SK-N-SH (cell line): ENCODE data around the gene BHMT. TPM values are rescaled to one million over a fixed set of nuclear protein-coding genes. Genes with fewer than 3 reads are reported as not detected.

Source experiments
- CTCF ChIA-PET: fragments of 300-600, 350-600 bp; formaldehyde crosslinking; extraction: SDS; loops from one replicate; lab custom pipeline; 2021; lab: Yijun Ruan, JAX
- POLR2A ChIA-PET: fragments of 350-600 bp; sonication (Branson Sonifier 250); formaldehyde crosslinking; extraction: SDS; loops from one replicate; lab custom pipeline; 2020; ENCODE audit warnings: antibody characterized with exemption, inconsistent platforms; lab: Yijun Ruan, JAX
- DNase-seq: peaks from one replicate; pipeline ENCODE4 v3.0.0; 2012
- H2AFZ ChIP-seq: fragments of 200-600 bp; sonication (generic); 2 replicates; pipeline ENCODE4 v1.8.1; 2016; ENCODE audit warnings: antibody characterized with exemption, mild to moderate bottlenecking, low read depth
- H3F3A ChIP-seq: fragments of 200-600 bp; sonication (generic); replicated peaks from 2 replicates; pipeline ENCODE3; 2016; ENCODE audit warnings: antibody characterized with exemption, mild to moderate bottlenecking; ENCODE audit not compliant: insufficient read depth
- H3K27ac ChIP-seq, 2 experiments: fragments of 200-500 bp in 1 of 2; fragments of 200-600 bp in 1 of 2; sonication (Bioruptor generic) in 1 of 2; sonication (generic), shearing (Covaris generic) in 1 of 2; 2 replicates each; pipeline versions ENCODE4 v1.5.1 to v1.6.1; 2014 to 2016; ENCODE audit warnings: low read depth in 2 of 2, inconsistent platforms in 1 of 2, low read length in 1 of 2, mild to moderate bottlenecking in 1 of 2, mixed read lengths in 1 of 2
- H3K27me3 ChIP-seq: fragments of 200-600 bp; sonication (generic), shearing (Covaris generic); 2 replicates; pipeline ENCODE4 v1.6.1; 2016; ENCODE audit warnings: mixed run types; ENCODE audit not compliant: insufficient read depth
- H3K36me3 ChIP-seq, 2 experiments: fragments of 200-500 bp in 1 of 2; fragments of 200-600 bp in 1 of 2; sonication (Bioruptor generic) in 1 of 2; sonication (generic) in 1 of 2; replicated peaks in 1 of 2; 2 replicates each; pipeline versions ENCODE3 to v1.5.1; 2014 to 2016; ENCODE audit warnings: low read length in 1 of 2, mild to moderate bottlenecking in 1 of 2; ENCODE audit not compliant: insufficient read depth in 2 of 2, control insufficient read depth in 1 of 2
- H3K4me1 ChIP-seq, 2 experiments: fragments of 200-500 bp in 1 of 2; fragments of 200-600 bp in 1 of 2; sonication (Bioruptor generic) in 1 of 2; sonication (generic), shearing (Covaris generic) in 1 of 2; 2 replicates each; pipeline versions ENCODE4 v1.5.1 to v1.6.1; 2014 to 2016; ENCODE audit warnings: low read depth in 1 of 2, low read length in 1 of 2, mixed run types in 1 of 2; ENCODE audit not compliant: insufficient read depth in 2 of 2, control insufficient read depth in 1 of 2
- H3K4me2 ChIP-seq: fragments of 200-600 bp; sonication (generic), shearing (Covaris generic); 2 replicates; pipeline ENCODE4 v1.6.1; 2017; ENCODE audit warnings: mixed run types
- H3K4me3 ChIP-seq, 2 experiments: fragments of 200-500 bp in 1 of 2; fragments of 200-600 bp in 1 of 2; sonication (Bioruptor generic) in 1 of 2; sonication (generic), shearing (Covaris generic) in 1 of 2; 2 replicates each; pipeline versions ENCODE4 v1.5.1 to v1.8.1; 2014 to 2016; ENCODE audit warnings: low read depth in 2 of 2, inconsistent platforms in 1 of 2, low read length in 1 of 2, mild to moderate bottlenecking in 1 of 2, mixed read lengths in 1 of 2, moderate library complexity in 1 of 2
- H3K79me2 ChIP-seq: fragments of 200-600 bp; sonication (generic); 2 replicates; pipeline ENCODE4 v1.8.1; 2017; ENCODE audit warnings: mild to moderate bottlenecking; ENCODE audit not compliant: insufficient read depth
- H3K9ac ChIP-seq: fragments of 200-600 bp; sonication (generic); 2 replicates; pipeline ENCODE4 v1.6.1; 2017; ENCODE audit warnings: mixed run types
- H3K9me2 ChIP-seq: fragments of 200-600 bp; sonication (generic); 2 replicates; pipeline ENCODE4 v1.6.1; 2017; ENCODE audit warnings: mixed run types
- H3K9me3 ChIP-seq: fragments of 200-600 bp; sonication (generic); 2 replicates; pipeline ENCODE4 v1.6.1; 2017; ENCODE audit warnings: mixed run types, mild to moderate bottlenecking, moderate library complexity
- H4K20me1 ChIP-seq: fragments of 200-600 bp; sonication (generic); 2 replicates; pipeline ENCODE4 v1.6.1; 2017; ENCODE audit warnings: mild to moderate bottlenecking, mixed run types; ENCODE audit not compliant: insufficient read depth
- ELF1 ChIP-seq: IDR thresholded peaks from 2 replicates; pipeline ENCODE4 v1.4.0; 2012
- EP300 ChIP-seq, 2 experiments: IDR thresholded peaks; 2 replicates each; pipeline versions ENCODE4 v1.4.0 to v1.6.1; 2012; ENCODE audit warnings: borderline replicate concordance in 1 of 2, low read depth in 1 of 2, low read length in 1 of 2
- EZH2phosphoT487 ChIP-seq: fragments of 200-600 bp; sonication (generic); IDR thresholded peaks from 2 replicates; pipeline ENCODE4 v1.6.1; 2017; ENCODE audit warnings: low read depth, mixed run types, mild to moderate bottlenecking, antibody characterized with exemption, moderate library complexity, borderline replicate concordance
- FOXJ3 ChIP-seq: sonication (generic); formaldehyde crosslinking; IDR thresholded peaks from 2 replicates; pipeline ENCODE4 v1.5.1; 2020; ENCODE audit warnings: mild to moderate bottlenecking, missing genetic modification reagents
- GABPA ChIP-seq: IDR thresholded peaks from 2 replicates; pipeline ENCODE4 v1.4.0; 2012; ENCODE audit warnings: low read depth, mild to moderate bottlenecking
- GATA2 ChIP-seq: sonication (generic); formaldehyde crosslinking; IDR thresholded peaks from 2 replicates; pipeline ENCODE4 v1.5.0; 2020; ENCODE audit warnings: mild to moderate bottlenecking, missing genetic modification reagents
- MEF2A ChIP-seq: IDR thresholded peaks from 2 replicates; pipeline ENCODE4 v1.4.0; 2012; ENCODE audit warnings: low read depth, borderline replicate concordance
- MXI1 ChIP-seq: IDR thresholded peaks from 2 replicates; pipeline ENCODE4 v1.6.1; 2012; ENCODE audit warnings: mild to moderate bottlenecking, low read depth, low read length, improper control_type of control experiment
- NRF1 ChIP-seq: IDR thresholded peaks from 2 replicates; pipeline ENCODE4 v1.6.1; 2012; ENCODE audit warnings: low read depth, mild to moderate bottlenecking, low read length
- RAD21 ChIP-seq: IDR thresholded peaks from 2 replicates; pipeline ENCODE4 v1.6.1; 2012; ENCODE audit warnings: mild to moderate bottlenecking, low read length
- SIN3A ChIP-seq: IDR thresholded peaks from 2 replicates; pipeline ENCODE4 v1.6.1; 2012; ENCODE audit warnings: low read depth, mild to moderate bottlenecking, low read length, moderate library complexity, borderline replicate concordance
- SMC3 ChIP-seq: IDR thresholded peaks from 2 replicates; pipeline ENCODE4 v1.6.1; 2012; ENCODE audit warnings: low read depth, low read length, improper control_type of control experiment
- TAF1 ChIP-seq: IDR thresholded peaks from 2 replicates; pipeline ENCODE4 v1.6.1; 2012; ENCODE audit warnings: low read depth, mild to moderate bottlenecking, low read length, moderate library complexity, borderline replicate concordance
- TCF12 ChIP-seq: IDR thresholded peaks from 2 replicates; pipeline ENCODE4 v1.4.0; 2012
- YY1 ChIP-seq: IDR thresholded peaks from 2 replicates; pipeline ENCODE4 v1.4.0; 2012; ENCODE audit warnings: low read depth, mild to moderate bottlenecking
- WGBS: methylation state at CpG from one replicate; pipeline ENCODE4 v1.1.6; 2017; ENCODE audit warnings: low lambda C conversion rate; 5-methylcytosine and 5-hydroxymethylcytosine counted together
- polyA plus RNA-seq, 3 experiments: library from polyadenylated mRNA; depleted of rRNA; stranded (reverse); fragments of >200 nt; gene quantifications; 2 replicates each; pipeline ENCODE4 v1.2.3, GENCODE V29; 2012
- TF ChIP-seq, protein P1 (sequence below): IDR thresholded peaks from 2 replicates; pipeline ENCODE4; 2012
- TF ChIP-seq, protein P2 (sequence below): IDR thresholded peaks from 2 replicates; pipeline ENCODE4 v1.6.1; 2012; ENCODE audit warnings: mild to moderate bottlenecking, low read depth, low read length, moderate library complexity
- TF ChIP-seq, protein P3 (sequence below): fragments of 150-350 bp; IDR thresholded peaks from 2 replicates; pipeline ENCODE4 v1.6.1; 2017; ENCODE audit warnings: antibody characterized with exemption, low read length, low read depth, borderline replicate concordance
- TF ChIP-seq, protein P4 (sequence below): IDR thresholded peaks from 2 replicates; pipeline ENCODE4 v1.4.0; 2012; ENCODE audit warnings: low read depth, borderline replicate concordance
- TF ChIP-seq, protein P5 (sequence below): fragments of 200-600 bp; sonication (generic); IDR thresholded peaks from 2 replicates; pipeline ENCODE4 v1.6.1; 2017; ENCODE audit warnings: antibody characterized with exemption, mild to moderate bottlenecking, moderate library complexity

Gene BHMT
- polyA plus RNA-seq, 1 of the 3 experiments (the other 2 are of a cell fraction), result not detected

DNA sequence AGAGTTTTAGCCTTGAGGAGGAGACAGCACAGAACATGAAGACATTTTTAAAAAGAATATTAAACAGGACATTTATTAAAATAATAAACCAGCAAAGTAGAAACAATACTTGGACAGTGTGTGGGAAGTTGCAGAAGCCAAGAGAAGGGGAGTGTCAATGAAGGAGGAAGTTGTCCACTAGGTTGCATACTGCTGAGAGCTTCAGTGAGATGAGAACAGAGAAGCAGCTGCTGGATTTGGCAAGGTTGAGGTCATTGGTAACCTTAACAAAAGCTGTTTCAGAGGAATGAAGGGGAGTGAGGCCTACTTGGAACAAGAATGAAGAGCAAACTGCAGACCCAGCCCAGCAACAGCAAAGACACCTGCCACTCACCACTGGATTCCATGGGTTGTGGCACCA lies 11.4 kb downstream of the BHMT start (continued):
- TF ChIP-seq NRF1 (no peak), GABPA (no peak), SIN3A (no peak)
- TF ChIP-seq, protein P1, sequence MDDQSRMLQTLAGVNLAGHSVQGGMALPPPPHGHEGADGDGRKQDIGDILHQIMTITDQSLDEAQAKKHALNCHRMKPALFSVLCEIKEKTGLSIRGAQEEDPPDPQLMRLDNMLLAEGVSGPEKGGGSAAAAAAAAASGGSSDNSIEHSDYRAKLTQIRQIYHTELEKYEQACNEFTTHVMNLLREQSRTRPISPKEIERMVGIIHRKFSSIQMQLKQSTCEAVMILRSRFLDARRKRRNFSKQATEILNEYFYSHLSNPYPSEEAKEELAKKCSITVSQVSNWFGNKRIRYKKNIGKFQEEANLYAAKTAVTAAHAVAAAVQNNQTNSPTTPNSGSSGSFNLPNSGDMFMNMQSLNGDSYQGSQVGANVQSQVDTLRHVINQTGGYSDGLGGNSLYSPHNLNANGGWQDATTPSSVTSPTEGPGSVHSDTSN, result no peak

DNA sequence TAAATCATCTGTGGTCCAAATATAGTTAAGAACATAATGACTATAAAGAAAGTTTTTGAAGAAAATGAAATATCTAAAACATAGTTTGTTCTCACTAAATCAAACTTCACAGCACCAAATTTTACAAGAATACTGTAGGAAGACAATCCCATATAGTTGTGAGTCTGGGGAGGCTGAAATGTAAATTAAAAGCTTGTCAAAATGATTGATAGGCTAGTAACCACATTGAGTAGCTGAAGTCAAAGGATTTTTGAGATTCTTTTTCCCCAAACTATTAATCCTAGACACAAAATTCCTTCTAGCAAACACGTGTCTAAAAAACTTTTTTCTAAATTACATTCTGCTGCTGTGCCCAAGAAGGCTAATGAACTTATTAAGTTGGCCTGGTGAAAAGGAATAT lies 13.0 kb downstream of the BHMT start:
- ChIA-PET CTCF (interaction anchor here (1.3 to 6.6 kb wide), 4 partner anchors 8 to 104 kb away, joined by 3 to 42 read pairs (median 6); no protein-coding TSS in a partner anchor), POLR2A (no interaction called here)
- Histone ChIP-seq H3K27ac (no peak overlapping the region), H3K9me2 (no peaks in the 10 kb centered on the region), H3K4me3 (no peak overlapping the region), H4K20me1 (no peaks in the 10 kb centered on the region), H2AFZ (no peak overlapping the region), H3K27me3 (no peaks in the 10 kb centered on the region), H3K9ac (no peak overlapping the region), H3K36me3 (no peaks in the 10 kb centered on the region), H3K4me1 (no peaks in the 10 kb centered on the region), H3K4me2 (no peak overlapping the region), H3F3A (no peaks in the 10 kb centered on the region), H3K9me3 (no peaks in the 10 kb centered on the region), H3K79me2 (no peaks in the 10 kb centered on the region)
- TF ChIP-seq, protein P1, result no peak
- no peak for TF ChIP-seq EP300 (IDR thresholded peaks at IDR 0.05; ENCODE audit: borderline replicate concordance in 1 of 2, low read depth in 1 of 2, low read length in 1 of 2)
- TF ChIP-seq, protein P2, sequence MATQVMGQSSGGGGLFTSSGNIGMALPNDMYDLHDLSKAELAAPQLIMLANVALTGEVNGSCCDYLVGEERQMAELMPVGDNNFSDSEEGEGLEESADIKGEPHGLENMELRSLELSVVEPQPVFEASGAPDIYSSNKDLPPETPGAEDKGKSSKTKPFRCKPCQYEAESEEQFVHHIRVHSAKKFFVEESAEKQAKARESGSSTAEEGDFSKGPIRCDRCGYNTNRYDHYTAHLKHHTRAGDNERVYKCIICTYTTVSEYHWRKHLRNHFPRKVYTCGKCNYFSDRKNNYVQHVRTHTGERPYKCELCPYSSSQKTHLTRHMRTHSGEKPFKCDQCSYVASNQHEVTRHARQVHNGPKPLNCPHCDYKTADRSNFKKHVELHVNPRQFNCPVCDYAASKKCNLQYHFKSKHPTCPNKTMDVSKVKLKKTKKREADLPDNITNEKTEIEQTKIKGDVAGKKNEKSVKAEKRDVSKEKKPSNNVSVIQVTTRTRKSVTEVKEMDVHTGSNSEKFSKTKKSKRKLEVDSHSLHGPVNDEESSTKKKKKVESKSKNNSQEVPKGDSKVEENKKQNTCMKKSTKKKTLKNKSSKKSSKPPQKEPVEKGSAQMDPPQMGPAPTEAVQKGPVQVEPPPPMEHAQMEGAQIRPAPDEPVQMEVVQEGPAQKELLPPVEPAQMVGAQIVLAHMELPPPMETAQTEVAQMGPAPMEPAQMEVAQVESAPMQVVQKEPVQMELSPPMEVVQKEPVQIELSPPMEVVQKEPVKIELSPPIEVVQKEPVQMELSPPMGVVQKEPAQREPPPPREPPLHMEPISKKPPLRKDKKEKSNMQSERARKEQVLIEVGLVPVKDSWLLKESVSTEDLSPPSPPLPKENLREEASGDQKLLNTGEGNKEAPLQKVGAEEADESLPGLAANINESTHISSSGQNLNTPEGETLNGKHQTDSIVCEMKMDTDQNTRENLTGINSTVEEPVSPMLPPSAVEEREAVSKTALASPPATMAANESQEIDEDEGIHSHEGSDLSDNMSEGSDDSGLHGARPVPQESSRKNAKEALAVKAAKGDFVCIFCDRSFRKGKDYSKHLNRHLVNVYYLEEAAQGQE, result no peak
- no peak for TF ChIP-seq EZH2phosphoT487
- TF ChIP-seq, protein P3, sequence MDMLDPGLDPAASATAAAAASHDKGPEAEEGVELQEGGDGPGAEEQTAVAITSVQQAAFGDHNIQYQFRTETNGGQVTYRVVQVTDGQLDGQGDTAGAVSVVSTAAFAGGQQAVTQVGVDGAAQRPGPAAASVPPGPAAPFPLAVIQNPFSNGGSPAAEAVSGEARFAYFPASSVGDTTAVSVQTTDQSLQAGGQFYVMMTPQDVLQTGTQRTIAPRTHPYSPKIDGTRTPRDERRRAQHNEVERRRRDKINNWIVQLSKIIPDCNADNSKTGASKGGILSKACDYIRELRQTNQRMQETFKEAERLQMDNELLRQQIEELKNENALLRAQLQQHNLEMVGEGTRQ, result no peak
- TF ChIP-seq TCF12, result no peak
- TF ChIP-seq YY1, result no peak
- TF ChIP-seq GATA2 (CRISPR knock-in tag), result no peak
- TF ChIP-seq FOXJ3 (CRISPR knock-in tag), result no peak
- no peak for TF ChIP-seq MXI1
- no peak for TF ChIP-seq ELF1
- TF ChIP-seq TAF1, result no peak
- TF ChIP-seq SMC3, result no peak
- TF ChIP-seq RAD21, result no peak
- TF ChIP-seq, protein P4, sequence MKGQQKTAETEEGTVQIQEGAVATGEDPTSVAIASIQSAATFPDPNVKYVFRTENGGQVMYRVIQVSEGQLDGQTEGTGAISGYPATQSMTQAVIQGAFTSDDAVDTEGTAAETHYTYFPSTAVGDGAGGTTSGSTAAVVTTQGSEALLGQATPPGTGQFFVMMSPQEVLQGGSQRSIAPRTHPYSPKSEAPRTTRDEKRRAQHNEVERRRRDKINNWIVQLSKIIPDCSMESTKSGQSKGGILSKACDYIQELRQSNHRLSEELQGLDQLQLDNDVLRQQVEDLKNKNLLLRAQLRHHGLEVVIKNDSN, result no peak
- no peak for TF ChIP-seq SIN3A
- no peak for TF ChIP-seq NRF1
- TF ChIP-seq, protein P5, sequence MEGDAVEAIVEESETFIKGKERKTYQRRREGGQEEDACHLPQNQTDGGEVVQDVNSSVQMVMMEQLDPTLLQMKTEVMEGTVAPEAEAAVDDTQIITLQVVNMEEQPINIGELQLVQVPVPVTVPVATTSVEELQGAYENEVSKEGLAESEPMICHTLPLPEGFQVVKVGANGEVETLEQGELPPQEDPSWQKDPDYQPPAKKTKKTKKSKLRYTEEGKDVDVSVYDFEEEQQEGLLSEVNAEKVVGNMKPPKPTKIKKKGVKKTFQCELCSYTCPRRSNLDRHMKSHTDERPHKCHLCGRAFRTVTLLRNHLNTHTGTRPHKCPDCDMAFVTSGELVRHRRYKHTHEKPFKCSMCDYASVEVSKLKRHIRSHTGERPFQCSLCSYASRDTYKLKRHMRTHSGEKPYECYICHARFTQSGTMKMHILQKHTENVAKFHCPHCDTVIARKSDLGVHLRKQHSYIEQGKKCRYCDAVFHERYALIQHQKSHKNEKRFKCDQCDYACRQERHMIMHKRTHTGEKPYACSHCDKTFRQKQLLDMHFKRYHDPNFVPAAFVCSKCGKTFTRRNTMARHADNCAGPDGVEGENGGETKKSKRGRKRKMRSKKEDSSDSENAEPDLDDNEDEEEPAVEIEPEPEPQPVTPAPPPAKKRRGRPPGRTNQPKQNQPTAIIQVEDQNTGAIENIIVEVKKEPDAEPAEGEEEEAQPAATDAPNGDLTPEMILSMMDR, result no peak
- TF ChIP-seq MEF2A, result no peak
- no peak for DNase-seq
- WGBS, result 57% methylated on average over 1 of the region's 1 CpG
